Measurements from ENCODE around the gene GLDN.

Gene GLDN

GRCh38 chr15:51386029-51386428, 44.6 kb downstream of the GLDN start (continued):
- TF ChIP-seq ZNF664 (tag by site-specific recombination; IDR thresholded peaks at IDR 0.05) (no peak), ZNF350 (tag by site-specific recombination; IDR thresholded peaks at IDR 0.05) (no peak), ZNF169 (tag by site-specific recombination; IDR thresholded peaks at IDR 0.05) (no peak), ZNF292 (tag by site-specific recombination; IDR thresholded peaks at IDR 0.05; ENCODE audit: borderline replicate concordance, low read depth) (no peak)

DNA sequence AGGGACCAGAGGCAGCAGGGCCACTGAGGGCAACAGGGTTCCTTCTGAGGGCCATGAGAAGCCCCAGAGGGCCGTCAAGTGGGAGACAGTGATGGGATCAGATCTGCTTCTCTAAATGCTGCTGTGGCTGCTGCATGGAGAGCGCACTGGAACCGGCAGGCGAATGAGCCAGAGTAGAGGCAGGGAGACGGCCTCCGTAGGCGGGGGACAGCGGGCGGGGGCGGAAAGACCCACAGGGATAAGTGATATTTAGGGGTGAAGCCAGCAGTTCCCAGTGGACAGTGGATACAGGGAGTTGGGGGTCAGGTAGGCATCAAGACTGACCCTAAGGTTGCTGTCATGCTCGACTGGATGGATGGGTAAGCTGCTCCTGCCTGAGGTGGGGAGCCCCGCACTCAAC, 45.0 kb downstream of the GLDN start:
- no peaks in the 10 kb centered on the region for H3K36me3 ChIP-seq (ENCODE audit: control insufficient read depth in 2 of 2, insufficient read depth in 1 of 2, low read length in 2 of 2)
- CTCF ChIA-PET = interaction anchor here (1.7 kb wide), 1 partner anchor 113 kb away, joined by 6 read pairs; no protein-coding TSS in a partner anchor

GRCh38 chr15:51386960-51387698, 45.7 kb downstream of the GLDN start:
- CTCF ChIA-PET = interaction anchor here (0.6 kb wide), 1 partner anchor 228 kb away, joined by 3 read pairs; no protein-coding TSS in a partner anchor
- H3K27ac ChIP-seq (ENCODE audit: extremely low read depth, low read depth, low read length) = no peak overlapping the region
- H3K4me1 ChIP-seq (ENCODE audit: control insufficient read depth, insufficient read depth, low read length) = no peaks in the 10 kb centered on the region
- H3K36me3 ChIP-seq (ENCODE audit: control insufficient read depth in 2 of 2, insufficient read depth in 1 of 2, low read length in 2 of 2) = no peaks in the 10 kb centered on the region
- no peak overlapping the region for H3K4me3 ChIP-seq (ENCODE audit: low read depth, low read length)
- POLR2A ChIA-PET = no interaction called here
- TF ChIP-seq ZNF837 (tag by site-specific recombination; IDR thresholded peaks at IDR 0.05) (no peak), KLF1 (tag by site-specific recombination; IDR thresholded peaks at IDR 0.05) (peak; percentile 26; the same call in 1 of the 2 replicates), ZBTB11 (tag by site-specific recombination; conservative IDR thresholded peaks at IDR 0.05; ENCODE audit: low read depth) (no peak)
- no peaks in the 10 kb centered on the region for H3K9me3 ChIP-seq (ENCODE audit: control insufficient read depth, insufficient read depth, low read depth, low read length)

More for the DNA sequence above, 45.0 kb downstream of the GLDN start:
- Histone ChIP-seq H3K9me3 (ENCODE audit: control insufficient read depth, insufficient read depth, low read depth, low read length) (no peaks in the 10 kb centered on the region), H3K27ac (ENCODE audit: extremely low read depth, low read depth, low read length) (no peak overlapping the region), H3K4me3 (ENCODE audit: low read depth, low read length) (no peak overlapping the region), H3K4me1 (ENCODE audit: control insufficient read depth, insufficient read depth, low read length) (no peaks in the 10 kb centered on the region)
- POLR2A ChIA-PET = no interaction called here
- no peak for TF ChIP-seq ZBTB8A (tag by site-specific recombination; IDR thresholded peaks at IDR 0.05)
- no peak for TF ChIP-seq ZBTB7A (tag by site-specific recombination; IDR thresholded peaks at IDR 0.05; ENCODE audit: low read depth)
- no peak for TF ChIP-seq RBAK (tag by site-specific recombination; IDR thresholded peaks at IDR 0.05)
- TF ChIP-seq ZNF132 (tag by site-specific recombination; IDR thresholded peaks at IDR 0.05; ENCODE audit: borderline replicate concordance) = no peak
- no peak for TF ChIP-seq REPIN1 (tag by site-specific recombination; IDR thresholded peaks at IDR 0.05; ENCODE audit: low read depth)
- no peak for TF ChIP-seq GFI1B (tag by site-specific recombination; IDR thresholded peaks at IDR 0.05)
- TF ChIP-seq, protein P1, sequence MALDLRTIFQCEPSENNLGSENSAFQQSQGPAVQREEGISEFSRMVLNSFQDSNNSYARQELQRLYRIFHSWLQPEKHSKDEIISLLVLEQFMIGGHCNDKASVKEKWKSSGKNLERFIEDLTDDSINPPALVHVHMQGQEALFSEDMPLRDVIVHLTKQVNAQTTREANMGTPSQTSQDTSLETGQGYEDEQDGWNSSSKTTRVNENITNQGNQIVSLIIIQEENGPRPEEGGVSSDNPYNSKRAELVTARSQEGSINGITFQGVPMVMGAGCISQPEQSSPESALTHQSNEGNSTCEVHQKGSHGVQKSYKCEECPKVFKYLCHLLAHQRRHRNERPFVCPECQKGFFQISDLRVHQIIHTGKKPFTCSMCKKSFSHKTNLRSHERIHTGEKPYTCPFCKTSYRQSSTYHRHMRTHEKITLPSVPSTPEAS (tag by site-specific recombination; IDR thresholded peaks at IDR 0.05) = no peak
- TF ChIP-seq OVOL3 (tag by site-specific recombination; IDR thresholded peaks at IDR 0.05) = no peak
- no peak for TF ChIP-seq ZNF707 (tag by site-specific recombination; IDR thresholded peaks at IDR 0.05)
- no peak for TF ChIP-seq ZNF585B (tag by site-specific recombination; IDR thresholded peaks at IDR 0.05)
- TF ChIP-seq ZNF830 (tag by site-specific recombination; IDR thresholded peaks at IDR 0.05; ENCODE audit: low read depth) = no peak
- no peak for TF ChIP-seq SETDB1 (IDR thresholded peaks at IDR 0.05; ENCODE audit: insufficient read length, low read length)
- TF ChIP-seq OSR2 (tag by site-specific recombination; IDR thresholded peaks at IDR 0.05) = no peak
- no peak for TF ChIP-seq ZNF398 (tag by site-specific recombination; IDR thresholded peaks at IDR 0.05)
- TF ChIP-seq ZFP37 (tag by site-specific recombination; IDR thresholded peaks at IDR 0.05) = no peak
- no peak for TF ChIP-seq ZNF473 (tag by site-specific recombination; IDR thresholded peaks at IDR 0.05)
